Stimulated activated CD4-positive, alpha-beta T cell treated with anti-CD3 and anti-CD28 coated beads, Interleukin-4, amount 100 ng/mL, for 24 hours (primary cell): ENCODE measurements around the gene TCL1B.
"Not testable (repeated sequence)": the region's sequence is repeated elsewhere in the genome, so short reads cannot be mapped to it uniquely, and the experiment has no call there.

Experiments
- DNase-seq: peaks from one replicate; pipeline ENCODE4 v3.0.0-alpha.2; 2020

The TCL1B gene

GRCh38 chr14:95685978-95686922 lies at the start of gene TCL1B:
Gene TCL1B, plus strand, starts transcription at chr14:95686426. Its CDS starts 42 bp downstream, at chr14:95686468.
- no peak for DNase-seq

DNA sequence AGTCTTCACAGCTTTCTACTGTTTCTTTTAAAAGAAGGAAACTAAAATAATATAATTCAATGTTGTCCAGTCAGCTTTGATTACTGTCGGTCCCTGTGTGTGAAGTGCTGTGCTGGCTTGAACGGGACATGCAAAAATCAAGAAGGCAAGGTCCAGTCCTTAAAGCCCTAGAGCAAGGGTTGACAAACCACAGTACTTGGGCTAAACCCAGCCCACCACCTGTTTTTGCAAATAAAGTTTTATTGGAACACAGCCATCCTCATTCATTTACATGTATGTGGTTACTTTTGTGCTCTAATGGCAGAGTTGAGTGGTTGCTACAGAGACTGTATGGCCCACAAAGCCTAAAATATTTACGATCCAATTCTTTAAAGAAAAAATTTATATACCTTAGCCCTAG lies 41.2 kb upstream of the TCL1B start:
- DNase-seq, result no peak

DNA sequence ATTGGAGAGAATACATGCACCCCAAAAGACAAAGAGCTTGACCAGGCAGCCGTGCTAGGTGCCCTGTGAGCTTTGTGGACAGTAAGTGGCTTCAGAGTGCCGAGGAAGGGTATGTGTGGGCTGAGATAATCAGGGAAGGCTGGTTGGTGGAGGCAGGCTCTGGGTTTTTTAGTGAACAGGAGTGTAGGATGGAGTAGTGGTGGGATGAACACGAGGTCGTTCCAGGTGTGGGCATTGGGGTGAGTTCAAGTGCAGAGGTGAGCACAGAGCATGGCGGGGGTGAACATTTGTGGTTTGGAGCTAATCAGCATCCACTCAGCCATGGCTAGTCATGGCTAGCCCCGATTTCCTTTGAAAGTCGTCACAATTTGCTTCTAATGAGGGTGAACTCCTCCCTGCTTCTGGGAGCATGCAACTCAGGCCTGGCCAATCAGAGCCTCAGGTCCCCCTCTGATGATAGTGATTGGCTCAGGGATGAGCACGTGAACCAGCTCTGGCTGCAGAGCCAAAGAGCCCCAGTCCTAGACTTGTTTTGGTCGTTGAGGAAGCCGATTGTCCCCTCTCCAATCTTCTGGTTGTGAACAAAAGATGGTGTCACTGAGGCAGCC lies 40.7 kb upstream of the TCL1B start:
- no peak for DNase-seq

GRCh38 chr14:95647926-95648325 lies 38.3 kb upstream of the TCL1B start:
- DNase-seq, result no peak

DNA sequence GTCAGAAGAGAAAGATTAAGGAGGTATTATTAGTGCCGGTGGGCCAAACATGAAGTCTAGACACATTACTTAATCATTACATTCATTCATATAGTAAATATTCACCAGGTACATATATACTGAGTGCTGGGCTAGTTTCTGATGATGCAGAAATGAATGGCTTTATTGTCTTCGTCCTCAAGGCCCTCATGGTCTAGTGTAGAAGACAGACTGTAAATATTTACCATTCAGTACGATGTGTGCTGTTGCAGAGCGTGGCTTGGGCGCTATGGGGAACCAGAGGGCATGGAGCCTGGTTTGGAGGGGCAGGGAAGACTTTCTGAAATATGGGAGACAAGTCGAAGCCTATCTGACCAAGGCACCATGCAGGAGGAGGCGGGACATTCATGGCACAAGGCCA lies 37.0 kb upstream of the TCL1B start:
- no peak for DNase-seq

- DNase-seq, result no peak
Observed at GRCh38 chr14:95651028-95651427, 35.2 kb upstream of the TCL1B start.

DNA sequence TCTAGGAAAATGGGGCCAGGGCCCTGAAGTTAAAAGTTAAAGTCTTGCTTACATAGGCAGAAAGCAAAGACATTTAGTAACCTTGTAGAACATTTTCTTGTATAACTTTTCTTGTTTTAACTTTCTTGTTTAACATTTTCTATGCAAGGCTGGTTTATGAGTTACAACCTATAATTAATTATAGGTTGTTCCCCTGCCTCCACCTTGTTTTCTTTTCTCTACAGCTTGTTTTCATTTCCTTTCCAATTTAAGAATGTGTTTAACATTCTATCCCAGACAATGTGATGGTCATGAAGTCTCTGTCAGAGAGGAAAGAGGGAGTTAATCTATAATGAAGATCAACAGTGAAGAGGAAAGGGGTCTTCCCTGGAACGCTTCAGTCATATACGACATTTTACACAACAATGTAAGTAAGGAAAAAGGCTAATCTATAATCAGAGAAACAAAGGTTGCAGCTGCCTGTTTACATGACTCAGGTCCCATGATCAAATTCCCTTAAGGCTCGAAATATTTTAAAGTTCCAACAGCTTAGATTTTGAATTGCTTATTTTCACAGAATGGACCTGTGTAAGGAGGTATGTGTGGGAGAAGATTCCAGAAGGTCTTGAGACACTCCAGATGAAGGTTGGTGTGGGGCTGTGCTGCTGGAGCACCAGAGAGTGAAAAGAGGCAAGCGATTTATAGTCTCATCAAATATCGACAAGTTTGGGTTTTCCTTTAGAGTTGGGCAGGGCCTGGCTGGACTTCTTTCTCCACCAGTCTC lies 34.2 kb upstream of the TCL1B start:
- no peak for DNase-seq

- DNase-seq, result no peak
Observed at GRCh38 chr14:95652690-95653089, 33.5 kb upstream of the TCL1B start.

DNA sequence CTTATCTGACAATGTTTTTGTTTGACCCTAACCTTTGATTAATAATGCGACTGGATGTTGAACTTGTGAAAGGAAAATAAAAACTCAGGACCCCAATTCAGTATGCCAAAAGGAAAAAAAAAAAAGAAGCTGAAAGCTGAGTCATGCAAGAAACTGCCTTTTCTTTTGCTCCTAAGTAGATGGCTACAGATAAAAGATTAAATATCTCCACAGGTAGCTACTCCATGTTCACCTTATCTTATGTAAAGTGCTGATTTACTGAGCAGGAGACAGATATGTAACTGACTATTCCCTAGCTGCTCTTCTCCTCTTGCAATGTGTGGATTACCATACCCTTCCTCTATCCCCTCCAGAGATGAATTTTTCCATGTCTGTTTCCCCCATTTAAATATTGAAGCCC lies 30.8 kb upstream of the TCL1B start:
- DNase-seq, result no peak

DNA sequence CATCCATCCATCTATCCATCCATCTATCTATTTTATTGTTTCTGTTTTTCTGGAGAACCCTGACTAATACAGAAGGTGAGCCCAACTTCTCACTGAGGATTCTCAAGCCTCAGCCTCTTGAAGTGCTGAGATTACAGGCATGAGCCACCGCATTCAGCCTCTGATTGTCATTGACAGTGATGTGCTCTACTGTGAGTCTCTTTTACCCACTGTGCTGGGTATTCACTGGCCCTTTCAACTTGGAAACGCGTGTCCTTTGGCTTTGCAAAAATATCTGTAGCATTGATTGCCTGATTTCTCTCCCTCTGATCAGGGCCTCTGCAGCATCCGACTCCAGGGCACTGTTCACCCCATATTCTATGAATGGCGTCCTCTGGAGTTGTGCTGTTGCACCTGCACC lies 29.6 kb upstream of the TCL1B start:
- DNase-seq, result no peak

DNA sequence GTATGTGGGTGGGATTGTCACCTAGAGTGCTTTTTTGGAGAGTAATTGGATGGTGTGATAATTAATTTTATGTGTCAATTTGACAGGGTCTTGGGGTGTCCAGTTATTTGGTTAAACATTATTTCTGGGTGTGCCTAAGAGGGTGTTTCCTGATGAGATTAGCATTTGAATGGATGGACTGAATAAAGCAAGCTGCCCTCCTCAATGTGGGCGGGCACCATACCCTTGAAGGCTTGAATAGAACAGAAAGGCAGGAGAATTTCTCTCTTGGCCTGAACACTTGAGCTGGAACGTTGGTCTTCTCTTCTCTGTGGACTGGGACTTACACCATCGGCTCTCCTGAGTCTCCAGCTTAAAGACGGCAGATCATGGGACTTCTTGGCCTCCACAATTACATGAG lies 28.8 kb upstream of the TCL1B start:
- DNase-seq, result no peak

DNA sequence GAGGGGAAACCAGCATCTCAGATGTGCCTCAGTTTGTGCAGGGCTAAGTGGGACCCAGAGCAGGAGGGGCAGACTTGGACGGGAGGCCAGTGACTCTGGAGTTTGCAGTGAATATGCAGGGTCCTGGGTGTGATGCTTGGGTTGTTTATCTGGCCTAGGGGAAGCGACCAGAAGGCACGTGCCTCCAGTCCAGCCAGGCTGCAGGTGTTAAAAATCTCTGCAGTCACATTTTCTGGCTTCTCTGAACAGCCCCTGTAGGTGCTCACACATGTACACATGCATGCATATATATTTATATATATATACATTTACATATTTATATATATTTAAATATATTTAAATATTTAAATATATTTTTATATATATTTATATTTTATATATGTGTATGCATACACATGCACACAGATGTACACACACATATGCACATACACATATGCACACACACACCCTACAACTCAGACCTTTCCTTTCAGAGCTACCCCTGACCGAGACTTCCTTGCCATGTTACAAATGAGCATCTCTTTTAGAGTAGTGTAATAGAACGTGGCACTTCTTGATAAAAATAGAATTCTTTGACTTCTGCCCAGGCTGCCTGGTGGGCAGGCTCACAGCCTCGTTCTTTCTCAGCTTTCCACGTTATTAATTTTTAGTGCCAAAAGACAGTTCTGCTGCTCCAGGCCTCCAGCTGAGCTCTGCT lies 26.8 kb upstream of the TCL1B start:
- DNase-seq, result no peak

DNA sequence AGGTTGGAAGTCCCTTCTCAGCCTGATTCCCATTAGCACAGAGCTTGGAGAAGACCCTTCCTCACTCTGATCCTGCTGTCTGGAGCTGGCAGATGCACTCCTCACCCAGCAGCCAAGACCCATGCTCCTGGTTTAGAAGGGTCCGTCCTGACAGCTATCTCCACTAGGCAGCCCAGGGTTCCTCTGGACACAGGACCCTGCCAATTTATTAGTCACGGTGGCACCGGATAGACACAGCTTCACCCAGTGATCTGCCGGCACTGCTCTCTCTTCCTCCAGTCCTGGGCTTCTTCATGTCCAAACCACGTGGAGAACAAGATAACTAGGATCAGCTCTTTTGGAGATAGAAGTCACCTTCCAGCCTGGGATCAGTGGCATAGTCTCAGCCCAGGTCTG lies 26.2 kb upstream of the TCL1B start:
- DNase-seq, result no peak

DNA sequence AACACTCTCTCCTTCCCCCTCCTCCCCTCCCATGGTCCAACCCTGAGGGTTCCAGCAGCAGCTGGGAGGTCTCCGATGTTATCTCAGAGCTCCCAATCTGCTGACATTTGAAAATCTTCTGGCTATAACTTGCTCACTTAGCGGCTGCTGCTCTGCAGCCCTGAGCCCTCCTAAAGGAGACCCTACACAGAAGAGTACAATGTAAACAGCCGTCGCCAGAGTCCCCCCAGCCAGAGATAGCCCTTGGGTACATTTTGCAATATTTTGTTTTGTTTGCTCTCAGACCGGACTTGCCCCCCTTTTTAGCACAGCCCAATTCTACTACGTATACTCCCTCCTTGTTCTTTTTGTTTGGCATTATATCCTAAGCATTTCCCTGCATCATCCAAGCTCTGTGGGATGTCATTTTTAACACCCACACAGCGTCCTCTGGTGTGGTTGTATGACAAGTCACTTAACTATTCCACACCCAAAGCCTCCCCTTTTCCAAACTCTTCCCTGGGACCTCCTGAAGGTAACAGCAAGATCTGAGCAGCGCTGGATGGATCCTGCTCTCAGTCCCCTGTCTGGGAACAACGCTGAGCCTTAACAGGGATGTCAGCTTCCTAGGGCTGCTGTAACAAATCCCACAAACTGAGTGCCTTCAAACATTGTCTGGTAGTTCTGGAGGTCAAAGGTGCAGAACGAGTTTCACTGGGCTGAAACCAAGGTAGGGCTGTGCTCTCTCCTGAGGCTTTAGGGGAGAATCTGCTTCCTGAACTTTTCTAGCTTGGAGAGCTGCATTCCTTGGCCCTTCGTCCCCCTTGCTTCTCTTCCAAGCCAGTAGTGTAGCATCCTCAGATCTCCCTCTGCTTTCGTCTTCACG lies 25.3 kb upstream of the TCL1B start:
- no peak for DNase-seq

DNA sequence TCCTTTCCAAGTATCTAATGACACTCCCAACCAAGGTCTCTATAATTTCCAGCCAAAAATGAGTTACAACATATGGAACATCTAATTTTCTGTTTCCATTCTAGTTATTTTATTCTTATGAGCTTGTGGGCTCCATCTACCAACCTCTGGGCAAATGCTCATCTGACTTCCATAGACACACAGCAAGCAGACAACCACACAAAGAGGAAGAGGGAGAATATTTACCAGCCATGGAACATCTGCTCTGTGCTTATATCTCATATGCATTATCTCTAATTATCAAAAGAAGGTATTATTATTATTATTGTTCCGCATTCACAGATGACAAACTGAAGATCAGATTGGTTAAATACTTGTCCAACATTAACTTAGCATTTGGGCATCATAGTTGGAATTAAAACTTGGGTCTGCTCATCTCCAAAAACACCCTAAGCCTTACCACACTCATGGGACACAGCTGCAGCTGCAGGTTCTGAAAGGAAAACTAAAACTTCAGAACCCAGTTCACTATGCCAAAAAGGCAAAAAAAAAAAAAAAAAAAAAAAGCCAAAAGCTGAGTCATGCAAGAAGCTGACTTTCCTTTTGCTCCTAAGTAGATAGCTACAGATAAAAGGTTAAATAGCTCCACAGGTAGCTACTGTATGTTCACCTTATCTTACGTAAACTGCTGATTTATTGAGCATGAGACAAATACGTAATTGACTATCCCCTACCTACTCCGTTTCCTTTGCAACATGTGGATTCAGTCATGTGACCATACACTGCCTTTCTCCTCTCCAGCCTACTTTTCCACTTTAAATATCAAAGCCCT lies 23.6 kb upstream of the TCL1B start:
- no peak for DNase-seq

DNA sequence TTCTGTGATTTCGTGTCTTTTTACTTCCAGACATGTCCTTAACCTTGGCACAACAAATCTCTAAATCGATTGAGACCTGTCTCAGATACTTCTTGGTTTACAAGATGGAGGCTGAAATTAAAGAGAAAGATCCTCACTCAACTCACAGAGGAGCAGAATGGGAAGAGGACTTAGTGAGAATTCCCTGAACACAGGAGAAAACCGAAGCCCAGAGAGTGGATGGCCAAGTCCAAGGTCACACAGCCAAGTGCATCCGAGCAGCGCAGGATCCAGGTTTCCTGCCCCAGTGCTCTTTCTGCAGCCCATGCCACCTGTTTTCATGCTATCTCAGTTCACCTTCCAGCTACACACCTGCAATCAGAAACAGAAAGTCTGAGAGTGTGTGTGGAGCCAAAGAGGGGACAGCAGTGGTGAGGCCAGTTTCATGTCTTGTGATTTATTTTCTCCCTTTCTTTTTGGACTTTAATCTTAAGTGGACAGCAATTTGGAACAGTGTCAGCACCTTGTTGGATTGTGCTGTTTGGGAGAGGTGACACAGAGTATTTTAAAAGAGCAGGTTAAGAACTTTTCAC lies 22.9 kb upstream of the TCL1B start:
- DNase-seq, result no peak

GRCh38 chr14:95664066-95664465 lies 22.2 kb upstream of the TCL1B start:
- no peak for DNase-seq

- no peak for DNase-seq
Observed at GRCh38 chr14:95664546-95664945, 21.7 kb upstream of the TCL1B start.

DNA sequence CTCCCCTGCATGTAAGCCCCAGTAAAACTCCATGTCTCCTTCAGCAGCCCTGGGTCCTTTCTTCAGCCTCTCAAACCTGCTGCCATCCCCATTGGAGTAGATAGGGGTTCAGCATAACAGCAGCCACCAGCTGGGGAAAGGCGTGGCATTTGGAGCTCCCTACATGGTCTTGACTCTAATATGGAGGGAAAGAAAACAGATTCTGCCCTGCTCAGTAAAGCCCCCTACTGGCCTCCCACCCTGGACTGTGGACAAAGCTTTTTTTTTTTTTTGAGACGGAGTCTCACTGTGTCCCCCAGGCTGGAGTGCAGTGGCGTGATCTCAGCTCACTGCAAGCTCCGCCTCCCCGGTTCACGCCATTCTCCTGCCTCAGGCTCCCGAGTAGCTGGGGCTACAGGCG lies 20.7 kb upstream of the TCL1B start:
- not testable (repeated sequence) for DNase-seq

DNA sequence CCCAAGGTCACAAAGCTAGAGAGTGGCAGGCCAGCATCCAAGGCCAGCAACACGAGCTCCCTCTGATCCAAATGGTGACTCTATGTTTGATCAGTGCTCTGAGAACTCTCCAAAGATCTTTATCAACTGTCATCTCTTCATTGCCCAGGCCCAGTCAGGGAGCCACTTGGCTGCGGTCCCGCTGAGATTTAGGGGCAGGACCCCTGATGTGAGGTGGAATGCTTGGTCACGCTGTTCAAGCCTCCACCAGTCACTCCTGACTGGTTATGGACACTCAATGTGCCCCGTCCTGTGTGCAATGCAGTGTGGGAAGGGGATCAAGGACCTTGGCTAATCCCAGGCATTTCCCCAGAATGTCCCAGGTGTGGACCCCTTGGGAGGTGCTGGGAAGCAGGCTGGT lies 19.8 kb upstream of the TCL1B start:
- no peak for DNase-seq

DNA sequence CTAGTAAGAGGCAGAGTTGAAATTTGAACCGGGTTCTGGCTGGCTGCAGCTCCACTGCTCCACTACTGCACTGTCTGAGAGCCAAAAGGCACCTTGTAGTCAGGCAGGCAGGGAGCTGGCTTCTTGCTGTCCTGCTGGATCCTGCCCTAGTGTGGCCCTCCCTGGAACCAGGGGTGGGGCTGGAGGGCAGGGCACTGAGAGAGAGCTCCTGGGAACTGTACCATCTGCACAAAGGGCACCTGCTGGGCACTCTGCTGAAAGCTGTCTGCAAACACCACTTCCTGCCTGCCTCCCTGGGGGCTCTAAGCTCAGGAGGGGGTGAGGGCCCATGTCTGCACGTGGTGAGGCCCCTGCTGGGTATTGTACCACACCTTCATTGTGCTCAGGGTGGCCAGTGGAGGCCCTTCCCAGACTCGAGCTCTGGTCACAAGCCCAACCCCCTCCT lies 19.0 kb upstream of the TCL1B start:
- no peak for DNase-seq
